DMS 273 (cell line): ENCODE results near the gene ANO7.
A peak's percentile ranks its signal among the peaks of the same experiment; 100 is the strongest.

ENCODE experiments used
- DNase-seq: peaks from one replicate; lab custom pipeline; 2025; ENCODE audit not compliant: unreplicated experiment; lab: John Stamatoyannopoulos, UW

The ANO7 gene

DNA sequence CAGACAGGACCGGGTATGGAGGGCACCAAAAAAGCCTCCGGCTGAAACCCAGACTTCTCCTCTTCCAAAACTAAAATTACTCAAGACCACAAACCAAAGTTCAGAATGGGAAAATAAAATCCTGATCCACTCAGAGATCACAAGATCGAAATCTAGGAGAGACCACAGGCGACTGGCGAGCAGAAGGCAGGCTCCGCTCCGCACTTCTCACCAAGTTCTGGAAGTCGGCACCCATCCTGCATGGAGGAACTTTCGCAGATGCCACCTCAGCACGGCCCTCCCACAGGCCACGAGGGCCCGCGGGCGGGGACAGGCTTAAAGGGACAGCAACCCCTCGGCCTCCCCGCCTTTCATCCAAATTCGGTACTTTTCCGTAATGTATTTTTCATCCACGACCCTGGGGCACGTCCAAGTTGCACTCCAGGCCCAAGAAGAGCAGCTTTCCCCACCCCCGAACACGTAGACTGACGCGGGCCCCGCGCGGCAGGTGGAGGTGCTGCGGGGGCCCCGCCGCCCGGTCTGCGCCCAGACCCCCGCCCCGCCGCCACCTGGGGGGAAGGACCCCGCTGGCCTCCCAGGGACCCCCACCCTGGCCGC lies 83.3 kb downstream of the ANO7 start:
- peak; percentile 83 for DNase-seq

DNA sequence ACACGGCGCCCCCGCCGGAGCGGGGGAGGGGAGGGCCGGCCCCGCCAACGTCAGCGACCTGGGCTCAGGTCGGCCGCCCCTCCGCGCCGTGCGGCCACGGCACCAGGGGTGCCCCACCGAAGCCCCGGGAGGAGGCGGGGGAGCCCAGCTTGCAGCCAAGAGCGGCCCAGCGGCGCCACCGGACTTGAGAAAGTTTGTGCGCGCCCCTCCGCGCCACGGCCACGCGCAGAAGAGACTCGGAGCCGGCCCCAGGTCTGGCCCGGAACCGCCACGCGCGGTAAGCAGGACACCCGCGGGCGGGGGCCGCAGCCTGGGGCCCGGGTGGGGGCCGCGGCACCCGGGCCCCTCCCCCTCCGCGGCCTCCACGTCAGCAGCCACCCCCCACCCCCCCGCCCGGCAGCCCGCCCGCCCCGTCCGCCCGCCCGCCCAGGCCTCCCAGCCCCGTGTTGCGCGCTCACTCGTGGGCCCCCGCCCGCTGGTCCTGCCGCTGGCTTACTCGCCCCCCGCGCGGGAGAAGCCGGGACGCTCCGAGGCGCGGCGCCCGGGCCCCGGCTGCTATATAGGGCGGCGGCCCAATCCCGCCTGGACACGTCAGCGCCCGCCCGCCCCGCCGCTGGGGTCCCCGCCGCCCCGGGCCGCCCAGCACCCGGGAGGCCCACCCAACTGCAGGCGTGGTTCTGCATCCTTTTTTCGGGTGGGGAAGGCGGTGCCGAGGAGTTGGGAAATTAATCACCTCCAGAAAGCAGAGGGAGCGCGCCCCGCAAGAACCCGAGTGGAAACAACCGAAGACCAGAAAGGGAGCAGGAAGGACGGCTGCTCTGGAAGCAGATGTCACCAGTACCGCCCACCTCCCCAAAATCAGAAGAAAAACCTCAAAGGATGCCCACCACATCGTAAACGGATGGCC lies 84.1 kb downstream of the ANO7 start:
- peak; percentile 77 for DNase-seq

DNA sequence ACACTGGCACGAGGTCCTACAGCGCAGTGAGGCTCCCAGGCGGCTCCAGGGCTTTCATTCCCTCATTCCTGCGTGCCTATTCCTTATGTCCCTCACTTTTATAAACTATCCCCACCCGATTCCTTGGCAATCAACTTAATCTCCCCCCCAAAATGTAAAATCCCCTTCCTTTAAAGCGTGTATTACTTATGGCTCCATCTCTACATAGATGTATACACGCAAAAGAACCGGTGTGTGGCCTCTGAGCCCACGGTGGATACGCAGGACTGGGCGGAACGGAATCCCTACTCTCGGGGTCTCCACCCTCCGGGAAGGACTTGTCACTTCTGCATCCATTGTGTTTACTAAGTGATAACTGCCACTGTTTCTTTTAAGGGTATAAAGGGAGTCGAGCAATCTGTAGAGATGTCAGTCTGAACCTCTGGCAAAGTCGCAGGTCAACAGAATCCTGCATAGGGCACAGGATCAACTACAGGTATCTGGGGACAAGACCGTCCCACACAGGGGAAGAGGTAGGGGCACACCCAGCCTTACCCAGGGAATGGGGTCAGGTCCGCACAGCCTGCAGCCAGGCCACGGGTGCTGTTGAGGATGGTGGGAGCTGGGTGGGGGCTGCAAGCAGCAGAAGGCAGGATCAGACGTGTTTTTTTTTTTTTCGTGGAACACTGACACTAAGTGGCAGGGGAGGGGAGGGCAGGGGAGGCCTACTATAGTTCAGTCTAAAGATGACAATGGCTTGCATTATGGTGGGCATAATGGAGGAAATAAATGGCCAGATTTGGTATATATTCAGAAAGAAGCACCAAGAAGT lies 84.9 kb downstream of the ANO7 start:
- DNase-seq, result peak; percentile 48

DNA sequence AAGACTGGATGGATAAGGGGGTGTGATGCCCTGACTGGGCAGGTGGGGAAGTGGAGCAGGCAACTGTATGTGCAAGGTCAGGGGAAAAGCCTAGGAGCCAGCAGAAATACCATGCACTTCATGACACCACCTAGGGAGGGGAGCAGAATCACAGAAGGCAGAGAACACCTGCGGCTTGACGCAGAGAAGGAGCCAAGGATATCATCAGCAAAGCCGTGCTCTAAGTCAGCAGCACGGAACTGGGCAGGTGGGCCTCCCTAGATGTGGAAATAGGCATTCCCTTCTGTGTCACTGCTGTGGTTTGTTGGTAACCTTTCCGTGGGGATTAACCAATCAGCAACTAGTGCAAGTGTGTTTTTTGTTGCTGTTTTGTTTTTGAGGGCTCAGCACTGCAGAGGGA lies 85.7 kb downstream of the ANO7 start:
- peak; percentile 26 for DNase-seq
